SU-DHL-6 (cell line): ENCODE measurements around the gene TGFB2.

Experiments
- H2AFZ ChIP-seq: fragments of 200-600 bp; sonication (generic); 2 replicates; pipeline ENCODE4 v1.6.1; 2014; ENCODE audit warnings: low read depth, mild to moderate bottlenecking, moderate library complexity, mixed read lengths, antibody characterized with exemption, low read length; ENCODE audit not compliant: severe bottlenecking
- H3F3A ChIP-seq: fragments of 200-600 bp; shearing (Covaris generic); 2 replicates; pipeline ENCODE4 v1.6.0; 2016; ENCODE audit warnings: antibody characterized with exemption, mild to moderate bottlenecking; ENCODE audit not compliant: insufficient read depth
- H3K27ac ChIP-seq: fragments of 200-600 bp; sonication (generic); 2 replicates; pipeline ENCODE4 v1.5.1; 2016; ENCODE audit warnings: low read depth, mild to moderate bottlenecking, low read length, moderate library complexity, mixed read lengths
- H3K27me3 ChIP-seq: fragments of 200-600 bp; sonication (generic), shearing (Covaris generic); 2 replicates; pipeline ENCODE4 v1.6.0; 2014; ENCODE audit warnings: mild to moderate bottlenecking, low read length
- H3K36me3 ChIP-seq: fragments of 200-600 bp; sonication (generic); 2 replicates; pipeline ENCODE4 v1.6.1; 2014; ENCODE audit warnings: mild to moderate bottlenecking, low read length, mixed read lengths
- H3K4me2 ChIP-seq: fragments of 300-600, 200-600 bp; shearing (Covaris generic), sonication (generic); 2 replicates; pipeline ENCODE4 v1.6.0; 2014; ENCODE audit warnings: low read length, low read depth, mild to moderate bottlenecking; ENCODE audit not compliant: poor library complexity, severe bottlenecking
- H3K4me3 ChIP-seq: fragments of 200-600 bp; sonication (generic); 2 replicates; pipeline ENCODE4 v1.5.1; 2014; ENCODE audit warnings: antibody characterized with exemption, low read length, mild to moderate bottlenecking, mixed read lengths; ENCODE audit not compliant: insufficient read depth, poor library complexity, severe bottlenecking
- H3K79me2 ChIP-seq: fragments of 200-600 bp; sonication (generic); 2 replicates; pipeline ENCODE4 v1.6.1; 2014; ENCODE audit warnings: mild to moderate bottlenecking, low read length, moderate library complexity; ENCODE audit not compliant: insufficient read depth
- H3K9ac ChIP-seq: fragments of 200-600 bp; sonication (generic); 2 replicates; pipeline ENCODE4 v1.7.0; 2014; ENCODE audit warnings: mild to moderate bottlenecking, low read length
- H3K9me2 ChIP-seq: fragments of 200-600 bp; sonication (generic); replicated peaks from 2 replicates; pipeline ENCODE4 v1.6.1; 2014; ENCODE audit warnings: low read length; ENCODE audit not compliant: insufficient read depth
- H3K9me3 ChIP-seq: fragments of 200-600 bp; sonication (generic); 2 replicates; pipeline ENCODE4 v1.6.1; 2014; ENCODE audit warnings: low read length, mixed read lengths; ENCODE audit not compliant: insufficient read depth
- H4K20me1 ChIP-seq: fragments of 200-600 bp; sonication (generic); 2 replicates; pipeline ENCODE4 v1.6.1; 2014; ENCODE audit warnings: low read depth, mild to moderate bottlenecking, antibody characterized with exemption, low read length, moderate library complexity, mixed read lengths
- EZH2phosphoT487 ChIP-seq: fragments of 200-600 bp; sonication (generic), shearing (Covaris generic); conservative IDR thresholded peaks from 2 replicates; pipeline ENCODE4 v1.6.1; 2018; ENCODE audit warnings: mild to moderate bottlenecking, antibody characterized with exemption, low read length, moderate library complexity, mixed read lengths
- TF ChIP-seq, protein P1 (sequence below): fragments of 200-600 bp; sonication (generic); IDR thresholded peaks from one replicate; pipeline ENCODE4 v1.5.1; 2017; ENCODE audit warnings: antibody characterized with exemption, mild to moderate bottlenecking, low read length, moderate library complexity; ENCODE audit not compliant: insufficient read depth, poor library complexity, severe bottlenecking

The TGFB2 gene

GRCh38 chr1:218344814-218345672, at the start of gene TGFB2:
TSS of gene TGFB2 (plus strand) at chr1:218345336. CDS start at chr1:218346702, 1,366 bp downstream.
- Histone ChIP-seq H3K27ac (no peak within 1 kb of the TSS), H3K27me3 (no peaks in the 10 kb centered on the region), H3K9me3 (no peaks in the 10 kb centered on the region), H3K79me2 (no peaks in the 10 kb centered on the region), H4K20me1 (no peaks in the 10 kb centered on the region), H3K9ac (no peak within 1 kb of the TSS), H3K4me2 (peak within 1 kb of the TSS; percentile 39), H3F3A (no peaks in the 10 kb centered on the region), H3K4me3 (no peak within 1 kb of the TSS), H3K9me2 (no peaks in the 10 kb centered on the region), H3K36me3 (no peaks in the 10 kb centered on the region), H2AFZ (no peak within 1 kb of the TSS)
- no peak for TF ChIP-seq EZH2phosphoT487
- TF ChIP-seq, protein P1, sequence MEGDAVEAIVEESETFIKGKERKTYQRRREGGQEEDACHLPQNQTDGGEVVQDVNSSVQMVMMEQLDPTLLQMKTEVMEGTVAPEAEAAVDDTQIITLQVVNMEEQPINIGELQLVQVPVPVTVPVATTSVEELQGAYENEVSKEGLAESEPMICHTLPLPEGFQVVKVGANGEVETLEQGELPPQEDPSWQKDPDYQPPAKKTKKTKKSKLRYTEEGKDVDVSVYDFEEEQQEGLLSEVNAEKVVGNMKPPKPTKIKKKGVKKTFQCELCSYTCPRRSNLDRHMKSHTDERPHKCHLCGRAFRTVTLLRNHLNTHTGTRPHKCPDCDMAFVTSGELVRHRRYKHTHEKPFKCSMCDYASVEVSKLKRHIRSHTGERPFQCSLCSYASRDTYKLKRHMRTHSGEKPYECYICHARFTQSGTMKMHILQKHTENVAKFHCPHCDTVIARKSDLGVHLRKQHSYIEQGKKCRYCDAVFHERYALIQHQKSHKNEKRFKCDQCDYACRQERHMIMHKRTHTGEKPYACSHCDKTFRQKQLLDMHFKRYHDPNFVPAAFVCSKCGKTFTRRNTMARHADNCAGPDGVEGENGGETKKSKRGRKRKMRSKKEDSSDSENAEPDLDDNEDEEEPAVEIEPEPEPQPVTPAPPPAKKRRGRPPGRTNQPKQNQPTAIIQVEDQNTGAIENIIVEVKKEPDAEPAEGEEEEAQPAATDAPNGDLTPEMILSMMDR: no peak

DNA sequence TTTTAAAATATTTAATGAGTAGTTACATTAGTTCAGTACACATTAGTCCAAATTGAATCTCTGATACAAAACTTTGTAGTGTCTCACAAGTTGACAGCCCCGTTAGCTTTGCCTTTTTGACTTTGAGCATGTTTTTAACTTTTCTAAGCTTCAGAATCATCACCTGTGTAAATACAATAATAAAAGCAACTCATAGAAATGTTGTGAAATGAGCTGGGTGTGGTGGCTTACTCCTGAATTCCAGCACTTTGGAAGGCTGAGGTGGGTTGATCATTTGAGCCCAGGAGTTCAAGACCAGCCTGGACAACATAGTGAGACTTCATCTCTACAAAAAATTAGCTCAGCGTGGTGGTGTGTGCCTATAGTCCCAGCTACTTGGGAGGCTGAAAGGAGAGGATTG, 49.0 kb upstream of the TGFB2 start:
- no peak overlapping the region for H3K4me3 ChIP-seq
- no peak overlapping the region for H3K27ac ChIP-seq
- H3K9me3 ChIP-seq: no peaks in the 10 kb centered on the region
- TF ChIP-seq EZH2phosphoT487: no peak
- TF ChIP-seq, protein P1: no peak
- H2AFZ ChIP-seq: no peak overlapping the region
- no peak overlapping the region for H3K9ac ChIP-seq
- H3K36me3 ChIP-seq: peaks cover 4% of the 10 kb centered on the region; the same call in 1 of the 2 replicates
- no peak overlapping the region for H3K4me2 ChIP-seq
- 0 out of 2 replicates have a peak, but pooled peaks cover 5% of the 10 kb centered on the region for H3F3A ChIP-seq
- peaks cover 93% of the 10 kb centered on the region for H3K79me2 ChIP-seq
- H3K27me3 ChIP-seq: no peaks in the 10 kb centered on the region
- H4K20me1 ChIP-seq: peaks cover 11% of the 10 kb centered on the region; the same call in 1 of the 2 replicates
- H3K9me2 ChIP-seq: no peaks in the 10 kb centered on the region

DNA sequence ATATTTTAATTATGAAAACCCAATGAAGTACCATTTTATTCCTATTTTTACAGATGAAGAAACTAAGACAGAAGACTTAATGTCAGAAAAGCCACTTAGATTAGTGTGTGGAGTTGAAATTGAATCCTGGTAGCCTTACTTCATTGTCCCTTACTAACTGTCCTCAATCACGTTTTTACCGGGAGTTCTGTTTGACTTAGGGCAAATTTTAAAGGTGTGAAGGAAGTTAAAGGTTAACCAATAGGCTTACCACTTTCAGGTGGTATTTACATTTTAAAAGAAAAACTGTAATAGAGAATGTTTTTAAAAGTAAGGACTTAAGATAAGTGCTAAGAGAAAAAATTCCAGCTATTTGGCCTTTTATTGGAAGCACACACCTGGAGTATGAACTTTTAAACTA, 47.7 kb upstream of the TGFB2 start:
- peaks cover 9% of the 10 kb centered on the region; the same call in 1 of the 2 replicates for H3K36me3 ChIP-seq
- H3K9ac ChIP-seq: no peak overlapping the region
- no peaks in the 10 kb centered on the region for H3K27me3 ChIP-seq
- no peak overlapping the region for H3K4me2 ChIP-seq
- H3K27ac ChIP-seq: no peak overlapping the region
- H4K20me1 ChIP-seq: peaks cover 11% of the 10 kb centered on the region; the same call in 1 of the 2 replicates
- H2AFZ ChIP-seq: no peak overlapping the region
- no peak overlapping the region for H3K4me3 ChIP-seq
- no peaks in the 10 kb centered on the region for H3K9me3 ChIP-seq
- no peak for TF ChIP-seq EZH2phosphoT487
- H3K79me2 ChIP-seq: peaks cover 93% of the 10 kb centered on the region
- no peaks in the 10 kb centered on the region for H3K9me2 ChIP-seq
- H3F3A ChIP-seq: 0 out of 2 replicates have a peak, but pooled peaks cover 5% of the 10 kb centered on the region

DNA sequence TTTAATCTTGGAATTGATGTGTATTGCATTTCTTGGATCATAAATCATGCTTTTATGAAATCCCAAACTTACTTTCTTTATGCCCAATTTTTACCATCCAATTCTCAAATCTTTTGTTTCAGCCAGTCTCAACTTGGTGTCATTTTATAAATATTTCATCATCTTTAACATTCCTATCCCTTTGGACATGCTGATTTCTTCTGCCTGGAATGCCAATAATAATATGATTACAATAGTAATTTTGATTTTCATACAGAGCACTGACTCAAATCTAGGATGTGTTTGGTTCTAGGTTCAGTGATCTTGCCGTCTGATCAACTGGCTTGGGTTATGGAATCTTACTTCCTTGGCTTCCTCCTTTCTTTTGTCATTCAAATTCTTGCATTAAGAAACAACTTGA, 47.3 kb upstream of the TGFB2 start:
- TF ChIP-seq EZH2phosphoT487: no peak
- TF ChIP-seq, protein P1: no peak
- H2AFZ ChIP-seq: no peak overlapping the region
- H3K27me3 ChIP-seq: no peaks in the 10 kb centered on the region
- H4K20me1 ChIP-seq: peaks cover 11% of the 10 kb centered on the region; the same call in 1 of the 2 replicates
- no peaks in the 10 kb centered on the region for H3K9me3 ChIP-seq
- peaks cover 9% of the 10 kb centered on the region; the same call in 1 of the 2 replicates for H3K36me3 ChIP-seq
- H3K79me2 ChIP-seq: peaks cover 92% of the 10 kb centered on the region
- no peaks in the 10 kb centered on the region for H3K9me2 ChIP-seq
- 0 out of 2 replicates have a peak, but pooled peaks cover 5% of the 10 kb centered on the region for H3F3A ChIP-seq
- no peak overlapping the region for H3K27ac ChIP-seq
- no peak overlapping the region for H3K4me2 ChIP-seq
- H3K9ac ChIP-seq: no peak overlapping the region
- no peak overlapping the region for H3K4me3 ChIP-seq
